ENCODE measurements around the gene DPH1.
A peak's percentile ranks its signal among the peaks of the same experiment; 100 is the strongest.

The DPH1 gene

GRCh38 chr17:2035541-2036488, 5.9 kb downstream of the DPH1 start:
- Histone ChIP-seq H3K9ac (no peak overlapping the region), H3K4me1 (ENCODE audit: low read depth, poor library complexity, severe bottlenecking) (no peaks in the 10 kb centered on the region), H4K20me1 (ENCODE audit: insufficient read depth) (no peaks in the 10 kb centered on the region), H3K27me3 (ENCODE audit: insufficient read depth, low read depth) (no peaks in the 10 kb centered on the region), H3K4me3 (IDR thresholded peaks at IDR 0.05; ENCODE audit: insufficient read depth, low read depth, low read length) (no peak overlapping the region), H3K27ac (no peak overlapping the region), H3K4me2 (no peak overlapping the region), H2AFZ (ENCODE audit: low read depth) (no peak overlapping the region), H3K36me3 (ENCODE audit: insufficient read depth) (no peaks in the 10 kb centered on the region), H3K79me2 (ENCODE audit: insufficient read depth, low read depth) (no peaks in the 10 kb centered on the region; the same call in 1 of the 2 replicates)
- no peak for TF ChIP-seq CTCF (conservative IDR thresholded peaks at IDR 0.05; ENCODE audit: low read depth, low read length)

DNA sequence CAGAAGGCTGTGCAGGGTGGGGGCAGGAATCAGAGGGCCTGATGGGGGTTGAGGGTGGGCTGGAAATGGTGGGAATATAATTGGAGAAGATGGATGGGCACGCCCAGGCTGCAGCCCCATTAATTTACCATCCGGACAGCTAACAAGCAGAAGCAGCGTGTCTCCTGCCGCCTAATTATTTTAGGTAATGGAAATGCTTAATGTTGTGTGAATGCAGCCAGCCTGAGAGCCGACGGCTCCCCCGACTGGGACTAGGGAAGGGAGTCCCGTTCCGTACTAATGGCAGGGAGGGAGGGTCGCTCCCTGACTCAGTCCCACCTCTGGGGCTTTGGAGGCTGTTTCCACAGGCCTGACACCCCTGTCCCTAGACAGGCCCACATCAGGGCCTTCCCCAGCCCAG, 7.2 kb downstream of the DPH1 start:
- Histone ChIP-seq H3K79me2 (ENCODE audit: insufficient read depth, low read depth) (no peaks in the 10 kb centered on the region), H3K27ac (no peak overlapping the region), H3K27me3 (ENCODE audit: insufficient read depth, low read depth) (no peaks in the 10 kb centered on the region), H3K4me3 (IDR thresholded peaks at IDR 0.05; ENCODE audit: insufficient read depth, low read depth, low read length) (no peak overlapping the region), H3K36me3 (ENCODE audit: insufficient read depth) (no peaks in the 10 kb centered on the region), H3K4me1 (ENCODE audit: low read depth, poor library complexity, severe bottlenecking) (peaks cover 5% of the 10 kb centered on the region), H2AFZ (ENCODE audit: low read depth) (no peak overlapping the region), H3K4me2 (no peak overlapping the region), H4K20me1 (ENCODE audit: insufficient read depth) (no peaks in the 10 kb centered on the region), H3K9ac (no peak overlapping the region)
- no peak for TF ChIP-seq CTCF (conservative IDR thresholded peaks at IDR 0.05; ENCODE audit: low read depth, low read length)

- no peak overlapping the region for H2AFZ ChIP-seq (ENCODE audit: low read depth)
- H3K79me2 ChIP-seq (ENCODE audit: insufficient read depth, low read depth) = no peaks in the 10 kb centered on the region
- no peaks in the 10 kb centered on the region for H4K20me1 ChIP-seq (ENCODE audit: insufficient read depth)
- H3K4me3 ChIP-seq (IDR thresholded peaks at IDR 0.05; ENCODE audit: insufficient read depth, low read depth, low read length) = no peak overlapping the region
- TF ChIP-seq CTCF (conservative IDR thresholded peaks at IDR 0.05; ENCODE audit: low read depth, low read length) = no peak
- no peaks in the 10 kb centered on the region for H3K27me3 ChIP-seq (ENCODE audit: insufficient read depth, low read depth)
- H3K4me2 ChIP-seq = no peak overlapping the region
- no peak overlapping the region for H3K9ac ChIP-seq
- peaks cover 12% of the 10 kb centered on the region for H3K4me1 ChIP-seq (ENCODE audit: low read depth, poor library complexity, severe bottlenecking)
- no peak overlapping the region for H3K27ac ChIP-seq
- H3K36me3 ChIP-seq (ENCODE audit: insufficient read depth) = no peaks in the 10 kb centered on the region
Measured at GRCh38 chr17:2040219-2040827, 10.4 kb downstream of the DPH1 start.

DNA sequence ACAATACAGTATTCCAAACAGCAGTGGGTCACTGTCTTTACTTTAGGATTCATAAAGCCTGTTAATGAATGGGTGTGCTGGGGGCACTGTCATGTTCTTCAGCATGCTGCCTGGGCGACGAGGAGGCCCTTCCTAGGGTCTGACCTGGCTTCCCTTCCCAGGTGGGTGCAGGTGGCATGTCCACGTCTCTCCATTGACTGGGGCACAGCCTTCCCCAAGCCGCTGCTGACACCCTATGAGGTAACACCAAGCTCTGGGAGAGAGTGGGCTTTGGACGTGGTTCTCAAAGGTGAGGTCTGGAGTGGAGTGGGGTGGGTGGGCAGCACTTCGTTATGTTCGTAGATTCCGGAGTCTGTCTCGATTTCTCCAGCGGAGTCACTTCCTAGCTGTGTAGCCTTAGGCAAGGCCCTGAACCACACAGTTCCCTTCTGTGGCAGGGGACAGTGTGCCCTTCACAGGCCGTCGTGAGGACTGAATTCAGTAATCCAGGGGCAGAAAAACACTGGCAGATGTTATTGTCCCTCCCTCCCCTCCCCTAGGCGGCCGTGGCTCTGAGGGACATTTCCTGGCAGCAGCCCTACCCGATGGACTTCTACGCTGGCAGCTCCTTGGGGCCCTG, 11.1 kb downstream of the DPH1 start:
- H4K20me1 ChIP-seq (ENCODE audit: insufficient read depth) = no peaks in the 10 kb centered on the region
- no peaks in the 10 kb centered on the region for H3K36me3 ChIP-seq (ENCODE audit: insufficient read depth)
- H3K4me3 ChIP-seq (IDR thresholded peaks at IDR 0.05; ENCODE audit: insufficient read depth, low read depth, low read length) = no peak overlapping the region
- peaks cover 12% of the 10 kb centered on the region for H3K4me1 ChIP-seq (ENCODE audit: low read depth, poor library complexity, severe bottlenecking)
- no peaks in the 10 kb centered on the region for H3K79me2 ChIP-seq (ENCODE audit: insufficient read depth, low read depth)
- TF ChIP-seq CTCF (conservative IDR thresholded peaks at IDR 0.05; ENCODE audit: low read depth, low read length) = no peak
- no peak overlapping the region for H2AFZ ChIP-seq (ENCODE audit: low read depth)
- no peak overlapping the region for H3K27ac ChIP-seq
- no peak overlapping the region for H3K9ac ChIP-seq
- H3K27me3 ChIP-seq (ENCODE audit: insufficient read depth, low read depth) = no peaks in the 10 kb centered on the region
- H3K4me2 ChIP-seq = peak overlapping the region; percentile 60
